Erythroblast (primary cell): ENCODE measurements around the gene OPA1.

Experiments used
- GATA1 ChIP-seq: IDR thresholded peaks from 2 replicates; pipeline ENCODE4 v1.6.1; 2011; ENCODE audit warnings: low read depth, mild to moderate bottlenecking, control low read depth, low read length, moderate library complexity
- POLR2A ChIP-seq: IDR thresholded peaks from 2 replicates; pipeline ENCODE4 v1.6.1; 2011; ENCODE audit warnings: mild to moderate bottlenecking, low read length

DNA sequence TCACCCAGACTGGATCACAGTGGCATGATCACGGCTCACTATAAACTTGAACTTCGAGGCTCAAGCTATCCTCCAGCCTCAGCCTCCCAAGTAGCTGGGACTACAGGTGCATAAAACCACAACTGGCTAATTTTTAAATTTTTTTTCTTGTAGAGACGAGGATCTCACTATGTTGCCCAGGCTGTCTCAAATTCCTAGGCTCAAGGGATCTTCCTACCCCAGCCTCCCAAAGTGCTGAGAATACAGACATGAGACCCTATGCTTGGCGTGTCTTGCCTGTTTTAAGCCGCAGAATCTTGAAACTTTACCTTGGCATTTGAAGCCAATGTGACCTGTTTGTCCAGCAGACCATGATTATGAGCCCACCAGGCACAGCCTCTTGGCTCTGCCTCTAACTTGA is 119.9 kb downstream of the OPA1 start:
- no peak for TF ChIP-seq POLR2A
- TF ChIP-seq GATA1 = no peak
